HuH-7.5 (cell line): Measurements from ENCODE around the gene MAGEA2.
"Not testable (repeated sequence)": the region's sequence is repeated elsewhere in the genome, so short reads cannot be mapped to it uniquely, and the experiment has no call there.

ENCODE experiments used
- DNase-seq: peaks from one replicate; pipeline ENCODE4 v3.0.0; 2011; ENCODE audit warnings: low spot score

Gene MAGEA2

DNA sequence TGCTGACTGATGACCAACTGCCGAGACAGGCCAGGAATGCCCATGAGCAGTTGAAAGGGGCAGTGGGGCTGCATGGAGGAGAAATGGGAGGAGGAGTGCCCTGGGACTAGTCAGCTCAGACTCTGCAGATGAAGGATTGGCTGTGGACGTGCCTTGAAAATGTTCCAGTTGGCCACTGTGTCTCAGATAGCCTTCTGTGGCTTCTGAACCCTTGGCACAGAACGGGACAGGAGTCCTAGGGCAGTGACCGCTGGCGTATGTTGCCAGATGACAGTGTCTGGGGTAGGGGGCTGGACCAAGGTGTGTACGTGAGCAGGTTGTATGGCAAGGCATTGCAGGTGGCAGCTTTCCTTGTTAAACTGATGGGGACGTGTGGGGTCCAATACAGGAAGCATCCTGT lies 47.1 kb downstream of the MAGEA2 start:
- not testable (repeated sequence) for DNase-seq

DNA sequence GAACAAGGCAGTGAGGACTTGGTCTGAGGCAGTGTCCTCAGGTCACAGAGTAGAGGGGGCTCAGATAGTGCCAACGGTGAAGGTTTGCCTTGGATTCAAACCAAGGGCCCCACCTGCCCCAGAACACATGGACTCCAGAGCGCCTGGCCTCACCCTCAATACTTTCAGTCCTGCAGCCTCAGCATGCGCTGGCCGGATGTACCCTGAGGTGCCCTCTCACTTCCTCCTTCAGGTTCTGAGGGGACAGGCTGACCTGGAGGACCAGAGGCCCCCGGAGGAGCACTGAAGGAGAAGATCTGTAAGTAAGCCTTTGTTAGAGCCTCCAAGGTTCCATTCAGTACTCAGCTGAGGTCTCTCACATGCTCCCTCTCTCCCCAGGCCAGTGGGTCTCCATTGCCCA lies 53.3 kb downstream of the MAGEA2 start:
- DNase-seq = not testable (repeated sequence)
